GM12878 (cell line): ENCODE data around the gene HTR7. TPM values are rescaled to one million over a fixed set of nuclear protein-coding genes. Genes with fewer than 3 reads are reported as not detected.

Experiments used
- ATAC-seq: fragments of 200-7000 bp; cut with Tn5 transposase; 3 replicates; pipeline ENCODE4 v1.9.1; 2020; ENCODE audit warnings: mild to moderate bottlenecking, moderate library complexity
- BruUV-seq: library from RNA; stranded (reverse); fragments of 400-500 nt; replicated peaks from 2 replicates; lab custom pipeline; 2021; lab: Mats Ljungman, UMichigan
- CTCF ChIA-PET: fragments of 300-600 bp; sonication (Branson Sonifier 250); formaldehyde crosslinking; extraction: SDS; loops from one replicate; lab custom pipeline; 2021; ENCODE audit warnings: inconsistent platforms; lab: Yijun Ruan, JAX
- POLR2A ChIA-PET: fragments of 350-600 bp; formaldehyde crosslinking; extraction: SDS; loops from one replicate; lab custom pipeline; 2021; ENCODE audit warnings: inconsistent platforms; lab: Charles Lee
- RAD21 ChIA-PET: fragments of 300-600 bp; sonication (Branson Sonifier 250); formaldehyde crosslinking; loops from one replicate; lab custom pipeline; 2023; ENCODE audit warnings: antibody characterized with exemption; ENCODE audit not compliant: unreplicated experiment; lab: Charles Lee
- SMC1A ChIA-PET: fragments of 300-600 bp; sonication (Branson Sonifier 250); formaldehyde crosslinking; loops from one replicate; lab custom pipeline; 2023; ENCODE audit not compliant: unreplicated experiment, uncharacterized antibody; lab: Charles Lee
- DNase-seq: peaks from one replicate; pipeline ENCODE4 v3.0.0-alpha.2; 2011; ENCODE audit warnings: low read depth, low spot score
- FAIRE-seq: peaks from 3 replicates; lab custom pipeline; 2011; peaks lifted over from hg19 to GRCh38; lab: Jason Lieb, UNC
- H2AFZ ChIP-seq: 2 replicates; pipeline ENCODE4 v1.6.0; 2011; ENCODE audit warnings: low read depth, low read length, control low read depth; ENCODE audit not compliant: control insufficient read depth
- H3K27ac ChIP-seq: 2 replicates; pipeline ENCODE4 v1.5.1; 2011; ENCODE audit warnings: control low read depth; ENCODE audit not compliant: control insufficient read depth, insufficient read depth
- H3K27me3 ChIP-seq, 2 experiments: replicated peaks in 1 of 2; 2 replicates each; pipeline versions ENCODE4 v1.6.0 to v1.6.1; 2011; ENCODE audit warnings: low read length in 1 of 2; ENCODE audit not compliant: control insufficient read depth in 2 of 2, insufficient read depth in 2 of 2
- H3K36me3 ChIP-seq, 2 experiments: 2 replicates each; pipeline ENCODE4 v1.5.1; 2011; ENCODE audit warnings: low read length in 1 of 2; ENCODE audit not compliant: control insufficient read depth in 2 of 2, insufficient read depth in 2 of 2
- H3K4me1 ChIP-seq: 2 replicates; pipeline ENCODE4 v1.6.1; 2011; ENCODE audit warnings: mild to moderate bottlenecking, low read length, moderate library complexity, mixed read lengths; ENCODE audit not compliant: control insufficient read depth, insufficient read depth
- H3K4me2 ChIP-seq: 2 replicates; pipeline ENCODE4 v1.6.0; 2011; ENCODE audit warnings: control low read depth; ENCODE audit not compliant: control insufficient read depth, insufficient read depth
- H3K4me3 ChIP-seq: fragments of 200-600 bp; sonication (generic); 2 replicates; pipeline ENCODE4 v1.5.1; 2016
- H3K79me2 ChIP-seq: 2 replicates; pipeline ENCODE4 v1.6.0; 2011; ENCODE audit warnings: low read length; ENCODE audit not compliant: control insufficient read depth, insufficient read depth
- H3K9ac ChIP-seq: 2 replicates; pipeline ENCODE4 v1.8.0; 2011; ENCODE audit warnings: low read length, control low read depth, mixed read lengths; ENCODE audit not compliant: control insufficient read depth, insufficient read depth
- H3K9me3 ChIP-seq: replicated peaks from 3 replicates; pipeline ENCODE4 v1.5.1; 2011; ENCODE audit warnings: mild to moderate bottlenecking, low read length; ENCODE audit not compliant: control insufficient read depth, insufficient read depth
- H4K20me1 ChIP-seq: 2 replicates; pipeline ENCODE4 v1.6.0; 2011; ENCODE audit not compliant: control insufficient read depth, insufficient read depth
- ATF7 ChIP-seq: fragments of 450-650 bp; IDR thresholded peaks from 2 replicates; pipeline ENCODE4 v1.6.1; 2016; ENCODE audit warnings: low read depth, mild to moderate bottlenecking
- BACH1 ChIP-seq: fragments of 450-650 bp; IDR thresholded peaks from 2 replicates; pipeline ENCODE4 v1.6.1; 2017; ENCODE audit warnings: mild to moderate bottlenecking, borderline replicate concordance
- CTCF ChIP-seq, 3 experiments: IDR thresholded peaks in 2 of 3; conservative IDR thresholded peaks in 1 of 3; 2 replicates each; pipeline ENCODE4 v1.5.1; 2011; ENCODE audit warnings: low read depth in 3 of 3, low read length in 3 of 3, mild to moderate bottlenecking in 3 of 3, control low read depth in 2 of 3, moderate library complexity in 2 of 3, inconsistent platforms in 1 of 3, mixed read lengths in 1 of 3; ENCODE audit not compliant: control insufficient read depth in 2 of 3, insufficient read depth in 1 of 3; ENCODE audit errors: extremely low read depth in 1 of 3
- HDGF ChIP-seq: fragments of 450-650 bp; IDR thresholded peaks from 2 replicates; pipeline ENCODE4 v1.6.1; 2016; ENCODE audit warnings: antibody characterized with exemption
- JUND ChIP-seq: IDR thresholded peaks from 2 replicates; pipeline ENCODE4 v1.6.1; 2012; ENCODE audit warnings: low read depth, mild to moderate bottlenecking, low read length, improper control_type of control experiment, moderate library complexity
- MAX ChIP-seq: IDR thresholded peaks from 2 replicates; pipeline ENCODE4 v1.6.1; 2012; ENCODE audit warnings: low read depth, low read length, improper control_type of control experiment
- MYC ChIP-seq: IDR thresholded peaks from 2 replicates; pipeline ENCODE4 v1.6.1; 2011; ENCODE audit warnings: mild to moderate bottlenecking, low read length, moderate library complexity, inconsistent platforms; ENCODE audit not compliant: insufficient read depth, insufficient replicate concordance, insufficient read length, severe bottlenecking
- NFYB ChIP-seq: IDR thresholded peaks from 2 replicates; pipeline ENCODE4 v1.6.1; 2011; ENCODE audit warnings: low read depth, mild to moderate bottlenecking, low read length, improper control_type of control experiment, moderate library complexity; ENCODE audit not compliant: insufficient read depth
- PAX8 ChIP-seq: fragments of 450-650 bp; IDR thresholded peaks from 2 replicates; pipeline ENCODE4 v1.6.1; 2017; ENCODE audit warnings: mild to moderate bottlenecking, moderate library complexity
- PML ChIP-seq: IDR thresholded peaks from 2 replicates; pipeline ENCODE4 v1.6.1; 2012; ENCODE audit warnings: low read length, inconsistent platforms
- RAD21 ChIP-seq: IDR thresholded peaks from 2 replicates; pipeline ENCODE4 v1.6.1; 2011; ENCODE audit warnings: mild to moderate bottlenecking, low read depth, low read length, moderate library complexity; ENCODE audit not compliant: insufficient read depth
- SMARCA5 ChIP-seq: fragments of 450-650 bp; IDR thresholded peaks from 2 replicates; pipeline ENCODE4 v1.6.1; 2017; ENCODE audit warnings: mild to moderate bottlenecking
- SP1 ChIP-seq: IDR thresholded peaks from one replicate; pipeline ENCODE4 v1.6.1; 2011; ENCODE audit warnings: low read depth, low read length
- SRF ChIP-seq, 2 experiments: IDR thresholded peaks; 2 replicates each; pipeline ENCODE4 v1.6.1; 2011; ENCODE audit warnings: low read depth in 2 of 2, low read length in 2 of 2, mild to moderate bottlenecking in 1 of 2, moderate library complexity in 1 of 2
- ZBED1 ChIP-seq: IDR thresholded peaks from 2 replicates; pipeline ENCODE4 v1.6.1; 2016; ENCODE audit warnings: borderline replicate concordance
- ZNF592 ChIP-seq: fragments of 450-650 bp; IDR thresholded peaks from 2 replicates; pipeline ENCODE4 v1.6.1; 2017; ENCODE audit warnings: mild to moderate bottlenecking, moderate library complexity
- ZZZ3 ChIP-seq: IDR thresholded peaks from 2 replicates; pipeline ENCODE4 v1.6.1; 2011; ENCODE audit warnings: low read depth; ENCODE audit not compliant: control insufficient read depth, insufficient read length
- WGBS: methylation state at CpG from one replicate; pipeline ENCODE4 v1.1.6; 2016; ENCODE audit warnings: low lambda C conversion rate; ENCODE audit not compliant: insufficient replicate concordance, insufficient coverage; ENCODE audit errors: missing lambda C conversion rate; 5-methylcytosine and 5-hydroxymethylcytosine counted together
- in situ Hi-C: fragments of 300-500 bp; cut with MboI; formaldehyde crosslinking; loops from 9 replicates; pipeline ENCODE4 v1.14.3; 2018; ENCODE audit warnings: mixed read lengths
- intact Hi-C: fragments of 100-400 bp; cut with micrococcal nuclease; formaldehyde crosslinking; loops from one replicate; pipeline ENCODE4 v1.14.2; 2022; ENCODE audit not compliant: unreplicated experiment
- polyA plus RNA-seq, 11 experiments: library from polyadenylated mRNA; depleted of rRNA in 4 of 11; unstranded in 6 of 11; stranded (reverse) in 5 of 11; fragments of >200 nt; fragmentation: Nextera tagmentation in 4 of 11; fragmentation: Illumina TruSeq in 1 of 11; extraction: Ambion mirVana in 4 of 11; extraction: Trizol in 1 of 11; gene quantifications; 1 replicate in 1 of 11; 2 replicates in 10 of 11; pipeline versions ENCODE4 v1.2.1 to v1.2.3, GENCODE V29; 2011 to 2016; ENCODE audit warnings: inconsistent platforms in 2 of 11, missing spikeins in 2 of 11, low read depth in 1 of 11
- total RNA-seq, 4 experiments: library from RNA; depleted of rRNA in 3 of 4; stranded (reverse); fragments of >200 nt in 3 of 4; fragmentation: Illumina TruSeq in 1 of 4; extraction: Trizol in 1 of 4; gene quantifications; 2 replicates each; pipeline versions ENCODE4 v1.2.1 to v1.2.3, GENCODE V29; 2013 to 2021
- TF ChIP-seq, protein P1 (sequence below): fragments of 450-650 bp; IDR thresholded peaks from 2 replicates; pipeline ENCODE4 v1.6.1; 2017; ENCODE audit warnings: mild to moderate bottlenecking

HTR7 gene
- total and polyA plus RNA-seq, 10 of the 15 experiments (the other 5 are each of a cell fraction or from before 2014, with no cell fraction given) = 0.01 to 1.3 (median 0.06) TPM; not detected in 4

- Histone ChIP-seq H3K4me2 (no peak overlapping the region), H3K4me3 (no peak overlapping the region), H3K27me3 (no peaks in the 10 kb centered on the region), H3K4me1 (peaks cover 4% of the 10 kb centered on the region; the same call in 1 of the 2 replicates), H3K36me3 (no peaks in the 10 kb centered on the region), H4K20me1 (no peaks in the 10 kb centered on the region), H3K79me2 (no peaks in the 10 kb centered on the region), H3K9ac (no peak overlapping the region), H3K9me3 (no peaks in the 10 kb centered on the region), H2AFZ (no peak overlapping the region), H3K27ac (no peak overlapping the region)
- ChIA-PET SMC1A (no interaction called here), RAD21 (no interaction called here), CTCF (no interaction called here), POLR2A (no interaction called here)
- DNase-seq (no peak), FAIRE-seq (no peak), ATAC-seq (no peak)
- intact Hi-C loops (no loop called here), in situ Hi-C loops (no loop called here)
- 27% methylated on average over 3 of the region's 3 CpGs for WGBS
- no TSS peak for BruUV-seq
- no peak for TF ChIP-seq SP1
- TF ChIP-seq, protein P1, sequence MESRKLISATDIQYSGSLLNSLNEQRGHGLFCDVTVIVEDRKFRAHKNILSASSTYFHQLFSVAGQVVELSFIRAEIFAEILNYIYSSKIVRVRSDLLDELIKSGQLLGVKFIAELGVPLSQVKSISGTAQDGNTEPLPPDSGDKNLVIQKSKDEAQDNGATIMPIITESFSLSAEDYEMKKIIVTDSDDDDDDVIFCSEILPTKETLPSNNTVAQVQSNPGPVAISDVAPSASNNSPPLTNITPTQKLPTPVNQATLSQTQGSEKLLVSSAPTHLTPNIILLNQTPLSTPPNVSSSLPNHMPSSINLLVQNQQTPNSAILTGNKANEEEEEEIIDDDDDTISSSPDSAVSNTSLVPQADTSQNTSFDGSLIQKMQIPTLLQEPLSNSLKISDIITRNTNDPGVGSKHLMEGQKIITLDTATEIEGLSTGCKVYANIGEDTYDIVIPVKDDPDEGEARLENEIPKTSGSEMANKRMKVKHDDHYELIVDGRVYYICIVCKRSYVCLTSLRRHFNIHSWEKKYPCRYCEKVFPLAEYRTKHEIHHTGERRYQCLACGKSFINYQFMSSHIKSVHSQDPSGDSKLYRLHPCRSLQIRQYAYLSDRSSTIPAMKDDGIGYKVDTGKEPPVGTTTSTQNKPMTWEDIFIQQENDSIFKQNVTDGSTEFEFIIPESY = no peak
- TF ChIP-seq MYC = no peak
- no peak for TF ChIP-seq PML
- TF ChIP-seq PAX8 = no peak
- no peak for TF ChIP-seq SMARCA5
- no peak for TF ChIP-seq ZNF592
- no peak for TF ChIP-seq SRF (IDR thresholded peaks at IDR 0.05; ENCODE audit: low read depth in 2 of 2, low read length in 2 of 2)
- TF ChIP-seq RAD21 = peak; percentile 18; the same call in 1 of the 2 replicates
- no peak for TF ChIP-seq BACH1
- TF ChIP-seq ZZZ3 = no peak
- TF ChIP-seq NFYB = no peak
- no peak for TF ChIP-seq JUND
- no peak for TF ChIP-seq MAX
- no peak for TF ChIP-seq ATF7
- no peak for TF ChIP-seq ZBED1
- peak in 2 of 3 experiments; percentile 15 to 35; a peak in 2 of 6 replicates for TF ChIP-seq CTCF (IDR thresholded peaks at IDR 0.05 in 2 of 3, conservative IDR thresholded peaks at IDR 0.05 in 1 of 3; ENCODE audit: control insufficient read depth in 2 of 3, extremely low read depth in 1 of 3, insufficient read depth in 1 of 3, low read depth in 3 of 3, low read length in 3 of 3)
- no peak for TF ChIP-seq HDGF
Measured at GRCh38 chr10:90779548-90779947, 78.3 kb downstream of the HTR7 start.
